Measurements from ENCODE around the gene NAB1. TPM values are rescaled to one million over a fixed set of nuclear protein-coding genes. Genes with fewer than 3 reads are reported as not detected.
A peak's percentile ranks its signal among the peaks of the same experiment; 100 is the strongest.
"Not testable (repeated sequence)": the region's sequence is repeated elsewhere in the genome, so short reads cannot be mapped to it uniquely, and the experiment has no call there.

Gene NAB1
- total and polyA plus RNA-seq, 3 experiments from 2014 or later: 3.9 to 35.1 (median 29.8) TPM

GRCh38 chr2:190609397-190609796 lies 39.5 kb upstream of the NAB1 start:
- CTCF ChIA-PET; H3K9me3 Mint-ChIP-seq; POLR2A ChIA-PET; H3K27ac Mint-ChIP-seq; H3K4me1 ChIP-seq (ENCODE audit: insufficient read depth, low read length); H3K4me3 Mint-ChIP-seq; H3K36me3 ChIP-seq (ENCODE audit: insufficient read depth, low read length); DNase-seq; H3K27ac ChIP-seq (ENCODE audit: low read depth, low read length); H3K4me3 ChIP-seq (ENCODE audit: low read length); H3K27me3 ChIP-seq (ENCODE audit: insufficient read depth, low read length, poor library complexity, severe bottlenecking); H3K36me3 Mint-ChIP-seq; H3K9me3 ChIP-seq (ENCODE audit: low read length); H3K4me1 Mint-ChIP-seq; H3K27me3 Mint-ChIP-seq: not testable (repeated sequence)

GRCh38 chr2:190610528-190610927 lies 38.4 kb upstream of the NAB1 start:
- H3K4me3 Mint-ChIP-seq; H3K36me3 ChIP-seq (ENCODE audit: insufficient read depth, low read length); H3K27me3 ChIP-seq (ENCODE audit: insufficient read depth, low read length, poor library complexity, severe bottlenecking); H3K4me1 Mint-ChIP-seq; H3K27ac ChIP-seq (ENCODE audit: low read depth, low read length); H3K4me3 ChIP-seq (ENCODE audit: low read length); H3K27ac Mint-ChIP-seq; H3K27me3 Mint-ChIP-seq; H3K9me3 ChIP-seq (ENCODE audit: low read length); H3K4me1 ChIP-seq (ENCODE audit: insufficient read depth, low read length); H3K36me3 Mint-ChIP-seq; POLR2A ChIA-PET; DNase-seq; CTCF ChIA-PET; H3K9me3 Mint-ChIP-seq: not testable (repeated sequence)

- Histone ChIP-seq H3K9me3 (ENCODE audit: low read length) (no peaks in the 10 kb centered on the region), H3K36me3 (ENCODE audit: insufficient read depth, low read length) (no peaks in the 10 kb centered on the region), H3K4me3 (ENCODE audit: low read length) (no peak overlapping the region), H3K27ac (ENCODE audit: low read depth, low read length) (no peak overlapping the region), H3K4me1 (ENCODE audit: insufficient read depth, low read length) (no peaks in the 10 kb centered on the region), H3K27me3 (ENCODE audit: insufficient read depth, low read length, poor library complexity, severe bottlenecking) (no peaks in the 10 kb centered on the region)
- Mint-ChIP-seq H3K9me3 (no peaks in the 10 kb centered on the region), H3K4me1 (no peaks in the 10 kb centered on the region), H3K27ac (no peak overlapping the region), H3K36me3 (peaks cover 0 to 3% (median 0%) of the 10 kb centered on the region in 3 donors), H3K27me3 (no peaks in the 10 kb centered on the region), H3K4me3 (no peak overlapping the region)
- POLR2A ChIA-PET: no interaction called here
- CTCF ChIA-PET: no interaction called here
- no peak for DNase-seq
Measured at GRCh38 chr2:190615555-190616200, 33.2 kb upstream of the NAB1 start.

GRCh38 chr2:190618030-190618429 lies 30.9 kb upstream of the NAB1 start:
- Histone ChIP-seq H3K27ac (ENCODE audit: low read depth, low read length) (no peak overlapping the region), H3K27me3 (ENCODE audit: insufficient read depth, low read length, poor library complexity, severe bottlenecking) (no peaks in the 10 kb centered on the region), H3K4me1 (ENCODE audit: insufficient read depth, low read length) (no peaks in the 10 kb centered on the region), H3K36me3 (ENCODE audit: insufficient read depth, low read length) (no peaks in the 10 kb centered on the region), H3K9me3 (ENCODE audit: low read length) (no peaks in the 10 kb centered on the region), H3K4me3 (ENCODE audit: low read length) (no peak overlapping the region)
- no peaks in the 10 kb centered on the region for H3K27me3 Mint-ChIP-seq
- CTCF ChIA-PET: no interaction called here
- peaks cover 0 to 3% (median 0%) of the 10 kb centered on the region in 3 donors for H3K36me3 Mint-ChIP-seq
- H3K4me1 Mint-ChIP-seq: no peaks in the 10 kb centered on the region
- DNase-seq: no peak
- H3K9me3 Mint-ChIP-seq: no peaks in the 10 kb centered on the region
- POLR2A ChIA-PET: no interaction called here
- H3K27ac Mint-ChIP-seq: no peak overlapping the region
- no peak overlapping the region for H3K4me3 Mint-ChIP-seq

- Mint-ChIP-seq H3K27ac (no peak overlapping the region), H3K27me3 (peaks cover 0 to 30% of the 10 kb centered on the region in 2 donors), H3K36me3 (no peaks in the 10 kb centered on the region), H3K4me3 (no peak overlapping the region), H3K4me1 (peaks cover 22 to 31% (median 25%) of the 10 kb centered on the region in 3 donors), H3K9me3 (peaks cover 0 to 8% (median 0%) of the 10 kb centered on the region in 5 donors)
- Histone ChIP-seq H3K27me3 (ENCODE audit: insufficient read depth, low read length, poor library complexity, severe bottlenecking) (no peaks in the 10 kb centered on the region), H3K9me3 (ENCODE audit: low read length) (no peaks in the 10 kb centered on the region), H3K4me1 (ENCODE audit: insufficient read depth, low read length) (peaks cover 4% of the 10 kb centered on the region), H3K4me3 (ENCODE audit: low read length) (no peak overlapping the region), H3K27ac (ENCODE audit: low read depth, low read length) (no peak overlapping the region), H3K36me3 (ENCODE audit: insufficient read depth, low read length) (no peaks in the 10 kb centered on the region)
- ChIA-PET POLR2A (no interaction called here), CTCF (interaction anchor here (2.3 kb wide), 1 partner anchor 10 kb away, joined by 8 read pairs; no protein-coding TSS in a partner anchor)
- DNase-seq: no peak
Measured at GRCh38 chr2:190625691-190626090, 23.2 kb upstream of the NAB1 start.

GRCh38 chr2:190626641-190627210 lies 22.2 kb upstream of the NAB1 start:
- ChIA-PET POLR2A (interaction anchor here (0.6 kb wide), 1 partner anchor 121 kb away, joined by 3 read pairs; no protein-coding TSS in a partner anchor), CTCF (interaction anchor here (2.3 kb wide), 1 partner anchor 9 kb away, joined by 8 read pairs; no protein-coding TSS in a partner anchor)
- H3K4me3 ChIP-seq (ENCODE audit: low read length): no peak overlapping the region
- H3K4me1 ChIP-seq (ENCODE audit: insufficient read depth, low read length): peaks cover 4% of the 10 kb centered on the region
- Mint-ChIP-seq H3K9me3 (peaks cover 0 to 8% (median 0%) of the 10 kb centered on the region in 5 donors), H3K4me3 (no peak overlapping the region), H3K4me1 (peaks cover 22 to 31% (median 25%) of the 10 kb centered on the region in 3 donors), H3K27ac (no peak overlapping the region), H3K36me3 (no peaks in the 10 kb centered on the region), H3K27me3 (peaks cover 0 to 30% of the 10 kb centered on the region in 2 donors)
- no peaks in the 10 kb centered on the region for H3K36me3 ChIP-seq (ENCODE audit: insufficient read depth, low read length)
- no peaks in the 10 kb centered on the region for H3K9me3 ChIP-seq (ENCODE audit: low read length)
- no peak for DNase-seq
- no peak overlapping the region for H3K27ac ChIP-seq (ENCODE audit: low read depth, low read length)
- no peaks in the 10 kb centered on the region for H3K27me3 ChIP-seq (ENCODE audit: insufficient read depth, low read length, poor library complexity, severe bottlenecking)

GRCh38 chr2:190627448-190628412 lies 21.2 kb upstream of the NAB1 start:
- H3K36me3 Mint-ChIP-seq: no peaks in the 10 kb centered on the region
- Histone ChIP-seq H3K9me3 (ENCODE audit: low read length) (no peaks in the 10 kb centered on the region), H3K4me1 (ENCODE audit: insufficient read depth, low read length) (peaks cover 4% of the 10 kb centered on the region), H3K27ac (ENCODE audit: low read depth, low read length) (no peak overlapping the region), H3K4me3 (ENCODE audit: low read length) (peak overlapping the region; percentile 51), H3K27me3 (ENCODE audit: insufficient read depth, low read length, poor library complexity, severe bottlenecking) (no peaks in the 10 kb centered on the region), H3K36me3 (ENCODE audit: insufficient read depth, low read length) (no peaks in the 10 kb centered on the region)
- H3K9me3 Mint-ChIP-seq: peaks cover 0 to 8% (median 0%) of the 10 kb centered on the region in 5 donors
- ChIA-PET CTCF (no interaction called here), POLR2A (interaction anchor here (1.0 kb wide), 1 partner anchor 92 kb away, joined by 3 read pairs; no protein-coding TSS in a partner anchor)
- peaks cover 0 to 30% of the 10 kb centered on the region in 2 donors for H3K27me3 Mint-ChIP-seq
- peak overlapping the region; percentile 86 to 95 (median 90) for H3K4me3 Mint-ChIP-seq
- peaks cover 22 to 31% (median 25%) of the 10 kb centered on the region in 3 donors for H3K4me1 Mint-ChIP-seq
- DNase-seq: peak in 2 of 5 donors; percentile 18 to 42
- peak overlapping the region in 5 of 8 donors; percentile 37 to 89 (median 69) for H3K27ac Mint-ChIP-seq
